B cell (primary cell): ENCODE measurements around the gene C1GALT1C1. TPM values are rescaled to one million over a fixed set of nuclear protein-coding genes. Genes with fewer than 3 reads are reported as not detected.

Experiments
- ATAC-seq: fragments of 200-7000 bp; cut with Tn5 transposase; one replicate; pipeline ENCODE4 v1.10.0; 2021; ENCODE audit warnings: low read depth, mild to moderate bottlenecking, moderate number of reproducible peaks, moderate library complexity
- CTCF ChIA-PET: fragments of 350-600 bp; sonication (Branson Sonifier 250); formaldehyde crosslinking; loops from one replicate; lab custom pipeline; 2021; ENCODE audit warnings: antibody characterized with exemption, inconsistent platforms; lab: Charles Lee
- POLR2A ChIA-PET: fragments of 350-600 bp; sonication (Branson Sonifier 250); formaldehyde crosslinking; loops from one replicate; lab custom pipeline; 2021; ENCODE audit warnings: antibody characterized with exemption; lab: Charles Lee
- DNase-seq: peaks from one replicate; pipeline ENCODE4 v3.0.0; 2013
- H2AFZ ChIP-seq: 2 replicates; pipeline ENCODE4 v1.6.1; 2012; ENCODE audit warnings: mild to moderate bottlenecking, low read depth, low read length; ENCODE audit not compliant: insufficient read depth, poor library complexity, severe bottlenecking
- H3K27ac ChIP-seq, 2 donors: 1 replicate in 1 of 2; 2 replicates in 1 of 2; pipeline ENCODE4 v1.5.1; 2012 to 2013; ENCODE audit warnings: low read length in 2 of 2, mild to moderate bottlenecking in 2 of 2, moderate library complexity in 1 of 2
- H3K27me3 ChIP-seq, 4 experiments: fragments of 200-600 bp in 1 of 4; sonication (generic) in 1 of 4; replicated peaks in 1 of 4; 1 replicate in 2 of 4; 2 replicates in 2 of 4; pipeline versions ENCODE4 v1.6.1 to v1.7.0; 2013 to 2016; ENCODE audit warnings: low read length in 3 of 4, mild to moderate bottlenecking in 2 of 4, mixed read lengths in 1 of 4, moderate library complexity in 1 of 4; ENCODE audit not compliant: insufficient read depth in 4 of 4, control insufficient read depth in 3 of 4; ENCODE audit errors: control extremely low read depth in 1 of 4
- H3K36me3 ChIP-seq, 2 experiments: replicated peaks in 1 of 2; 1 replicate in 1 of 2; 2 replicates in 1 of 2; pipeline versions ENCODE4 v1.6.1 to v1.7.1; 2013; ENCODE audit warnings: low read length in 1 of 2; ENCODE audit not compliant: insufficient read depth in 2 of 2, control insufficient read depth in 1 of 2; ENCODE audit errors: control extremely low read depth in 1 of 2, extremely low read depth in 1 of 2
- H3K4me1 ChIP-seq, 2 donors: fragments of 200-600 bp in 1 of 2; sonication (generic) in 1 of 2; 1 replicate in 1 of 2; 2 replicates in 1 of 2; pipeline versions ENCODE4 v1.5.1 to v1.6.1; 2013 to 2017; ENCODE audit warnings: low read length in 2 of 2; ENCODE audit not compliant: control insufficient read depth in 2 of 2, insufficient read depth in 2 of 2
- H3K4me2 ChIP-seq: replicated peaks from 2 replicates; pipeline ENCODE3; 2012; ENCODE audit warnings: mild to moderate bottlenecking, low read depth, low read length; ENCODE audit not compliant: poor library complexity, severe bottlenecking
- H3K4me3 ChIP-seq, 5 experiments: fragments of 200-600 bp in 1 of 5; sonication (generic) in 1 of 5; 1 replicate in 3 of 5; 2 replicates in 2 of 5; pipeline versions ENCODE4 v1.5.1 to v1.7.0; 2011 to 2016; ENCODE audit warnings: low read length in 4 of 5, mild to moderate bottlenecking in 4 of 5, low read depth in 2 of 5, control low read depth in 1 of 5, moderate library complexity in 1 of 5; ENCODE audit not compliant: insufficient read depth in 1 of 5; ENCODE audit errors: control extremely low read depth in 1 of 5, extremely low read depth in 1 of 5
- H3K79me2 ChIP-seq: fragments of 200-600 bp; sonication (generic); one replicate; pipeline ENCODE4 v1.6.0; 2016; ENCODE audit warnings: low read length; ENCODE audit not compliant: control insufficient read depth, insufficient read depth
- H3K9ac ChIP-seq: fragments of 200-600 bp; sonication (generic); 2 replicates; pipeline ENCODE4 v1.6.1; 2017; ENCODE audit warnings: mild to moderate bottlenecking, low read length, moderate library complexity
- H3K9me3 ChIP-seq, 3 donors: one replicate each; pipeline versions ENCODE4 v1.6.1 to v1.7.1; 2013; ENCODE audit warnings: low read length in 2 of 3; ENCODE audit not compliant: control insufficient read depth in 2 of 3, insufficient read depth in 1 of 3; ENCODE audit errors: control extremely low read depth in 1 of 3
- H4K20me1 ChIP-seq: 2 replicates; pipeline ENCODE4 v1.6.0; 2012; ENCODE audit warnings: mild to moderate bottlenecking, low read length; ENCODE audit not compliant: insufficient read depth, control insufficient read depth, poor library complexity, severe bottlenecking
- H3K27ac Mint-ChIP-seq: one replicate; pipeline ENCODE4 v1.8.0; 2021; ENCODE audit warnings: mixed read lengths
- H3K27me3 Mint-ChIP-seq: one replicate; pipeline ENCODE4 v1.8.0; 2021; ENCODE audit warnings: mixed read lengths
- H3K4me1 Mint-ChIP-seq: one replicate; pipeline ENCODE4 v1.8.0; 2021; ENCODE audit warnings: mixed read lengths
- H3K4me3 Mint-ChIP-seq: one replicate; pipeline ENCODE4 v1.8.0; 2021; ENCODE audit warnings: mixed read lengths
- H3K9me3 Mint-ChIP-seq: one replicate; pipeline ENCODE4 v1.8.0; 2022; ENCODE audit warnings: mixed read lengths; ENCODE audit not compliant: insufficient read depth
- CTCF ChIP-seq: fragments of 200-600 bp; IDR thresholded peaks from one replicate; pipeline ENCODE4 v1.8.0; 2022; ENCODE audit warnings: antibody characterized with exemption, mild to moderate bottlenecking
- EZH2 ChIP-seq: IDR thresholded peaks from 2 replicates; pipeline ENCODE4 v1.6.1; 2012; ENCODE audit warnings: borderline replicate concordance, low read depth, mild to moderate bottlenecking, moderate library complexity, low read length; ENCODE audit not compliant: insufficient read depth, poor library complexity, severe bottlenecking
- WGBS: methylation state at CpG from one replicate; pipeline ENCODE4 v1.1.5; 2013; ENCODE audit warnings: missing lambda C conversion rate; ENCODE audit not compliant: insufficient coverage; 5-methylcytosine and 5-hydroxymethylcytosine counted together
- intact Hi-C: fragments of 100-400 bp; cut with micrococcal nuclease; formaldehyde crosslinking; loops from one replicate; pipeline ENCODE4 v1.10.0; 2022
- polyA plus RNA-seq: library from polyadenylated mRNA; depleted of rRNA; stranded (reverse); fragments of >200 nt; gene quantifications from 2 replicates; pipeline ENCODE4 v1.2.3, GENCODE V29; 2012
- total RNA-seq, 2 donors: library from RNA; stranded (reverse); fragments of 120-200 nt in 1 of 2; gene quantifications; 1 replicate in 1 of 2; 2 replicates in 1 of 2; pipeline versions ENCODE4 v1.2.3 to v1.2.4, GENCODE V29; 2013 to 2022

Gene C1GALT1C1
- total and polyA plus RNA-seq, 2 donors (not counting 1 experiment from before 2014, with no cell fraction given), result 2.9 to 13.6 TPM

- no peaks in the 10 kb centered on the region for H3K27me3 Mint-ChIP-seq
- no peak for ATAC-seq
Measured at GRCh38 chrX:120664081-120664480, 34.2 kb upstream of the C1GALT1C1 start.

GRCh38 chrX:120662662-120663061 is 32.8 kb upstream of the C1GALT1C1 start:
- ATAC-seq (no peak), DNase-seq (no peak)
- Histone ChIP-seq H3K79me2 (no peaks in the 10 kb centered on the region), H3K27ac (no peak overlapping the region), H3K36me3 (no peaks in the 10 kb centered on the region), H3K4me3 (no peak overlapping the region), H3K4me2 (no peak overlapping the region), H3K9me3 (no peaks in the 10 kb centered on the region), H3K9ac (no peak overlapping the region), H2AFZ (no peak overlapping the region), H4K20me1 (no peaks in the 10 kb centered on the region), H3K27me3 (no peaks in the 10 kb centered on the region), H3K4me1 (no peaks in the 10 kb centered on the region)
- TF ChIP-seq CTCF, result no peak
- TF ChIP-seq EZH2, result no peak
- Mint-ChIP-seq H3K27me3 (no peaks in the 10 kb centered on the region), H3K4me1 (peaks cover 4% of the 10 kb centered on the region), H3K27ac (no peak overlapping the region), H3K4me3 (no peak overlapping the region), H3K9me3 (no peaks in the 10 kb centered on the region)
- CTCF ChIA-PET, result interaction anchor here (0.6 to 3.1 kb wide), 9 partner anchors 29 to 167 kb away, joined by 3 to 20 read pairs (median 3); no protein-coding TSS in a partner anchor
- no CpG with 5 or more reads among the region's 5 CpGs for WGBS
- POLR2A ChIA-PET, result no interaction called here
- intact Hi-C loops, result no loop called here

More at GRCh38 chrX:120664081-120664480, 34.2 kb upstream of the C1GALT1C1 start:
- Histone ChIP-seq H3K79me2 (no peaks in the 10 kb centered on the region), H3K9ac (no peak overlapping the region), H3K27me3 (no peaks in the 10 kb centered on the region), H3K9me3 (no peaks in the 10 kb centered on the region), H4K20me1 (no peaks in the 10 kb centered on the region), H2AFZ (no peak overlapping the region), H3K4me1 (no peaks in the 10 kb centered on the region), H3K4me2 (no peak overlapping the region), H3K27ac (no peak overlapping the region), H3K4me3 (no peak overlapping the region), H3K36me3 (no peaks in the 10 kb centered on the region)
- no CpG with 5 or more reads among the region's 1 CpG for WGBS
- intact Hi-C loops, result loop anchor here (1.0 kb wide), 1 partner anchor 166 kb away; no protein-coding TSS in a partner anchor
- H3K4me3 Mint-ChIP-seq, result no peak overlapping the region
- H3K27ac Mint-ChIP-seq, result peak overlapping the region; percentile 12
- POLR2A ChIA-PET, result no interaction called here
- peak; percentile 38 for DNase-seq
- CTCF ChIA-PET, result interaction anchor here (0.6 to 3.1 kb wide), 10 partner anchors 33 to 178 kb away, joined by 3 to 20 read pairs (median 4); no protein-coding TSS in a partner anchor
- H3K4me1 Mint-ChIP-seq, result peaks cover 4% of the 10 kb centered on the region
- TF ChIP-seq EZH2 (no peak), CTCF (peak; percentile 52)
- no peaks in the 10 kb centered on the region for H3K9me3 Mint-ChIP-seq
